ENCODE results near the gene SLC17A9. TPM values are rescaled to one million over a fixed set of nuclear protein-coding genes. Genes with fewer than 3 reads are reported as not detected.
"Not testable (repeated sequence)": the region's sequence is repeated elsewhere in the genome, so short reads cannot be mapped to it uniquely, and the experiment has no call there.

SLC17A9 gene
- total RNA-seq, 1 donor from 2014 or later = 125 TPM

GRCh38 chr20:62953839-62954703 is 1.6 kb downstream of the SLC17A9 start:
- DNase-seq (ENCODE audit: low spot score) (peak; percentile 89), ATAC-seq (peak; percentile 61)

GRCh38 chr20:62955519-62956386 is 3.2 kb downstream of the SLC17A9 start:
- peak; percentile 57 for ATAC-seq
- DNase-seq (ENCODE audit: low spot score) = peak; percentile 98

- ATAC-seq = no peak
- DNase-seq (ENCODE audit: low spot score) = no peak
Measured at GRCh38 chr20:62956387-62957135, 4.1 kb downstream of the SLC17A9 start.

GRCh38 chr20:62957136-62958117 is 4.9 kb downstream of the SLC17A9 start:
- ATAC-seq = no peak
- no peak for DNase-seq (ENCODE audit: low spot score)

- ATAC-seq = no peak
- no peak for DNase-seq (ENCODE audit: low spot score)
Measured at GRCh38 chr20:62958388-62959100, 6.0 kb downstream of the SLC17A9 start.

GRCh38 chr20:62959101-62959971 is 6.8 kb downstream of the SLC17A9 start:
- ATAC-seq (no peak), DNase-seq (ENCODE audit: low spot score) (no peak)

GRCh38 chr20:62959998-62960436 is 7.5 kb downstream of the SLC17A9 start:
- no peak for ATAC-seq
- DNase-seq (ENCODE audit: low spot score) = no peak

GRCh38 chr20:62960446-62961309 is 8.2 kb downstream of the SLC17A9 start:
- ATAC-seq; DNase-seq (ENCODE audit: low spot score): not testable (repeated sequence)

- DNase-seq (ENCODE audit: low spot score) = no peak
- ATAC-seq = no peak
Measured at GRCh38 chr20:62961310-62961783, 8.8 kb downstream of the SLC17A9 start.

GRCh38 chr20:62961799-62962198 is 9.3 kb downstream of the SLC17A9 start:
- ATAC-seq (no peak), DNase-seq (ENCODE audit: low spot score) (no peak)

- ATAC-seq (no peak), DNase-seq (ENCODE audit: low spot score) (no peak)
Measured at GRCh38 chr20:62962221-62962879, 9.8 kb downstream of the SLC17A9 start.

- ATAC-seq = peak; percentile 5
- no peak for DNase-seq (ENCODE audit: low spot score)
Measured at GRCh38 chr20:62962891-62963613, 10.5 kb downstream of the SLC17A9 start.

- ATAC-seq (no peak), DNase-seq (ENCODE audit: low spot score) (no peak)
Measured at GRCh38 chr20:62963614-62964397, 11.3 kb downstream of the SLC17A9 start.

GRCh38 chr20:62964700-62965099 is 12.2 kb downstream of the SLC17A9 start:
- no peak for DNase-seq (ENCODE audit: low spot score)
- ATAC-seq = no peak

- DNase-seq (ENCODE audit: low spot score) (no peak), ATAC-seq (no peak)
Measured at GRCh38 chr20:62965363-62965771, 12.9 kb downstream of the SLC17A9 start.

Measured in left lobe of liver (tissue), 2 donors.